ENCODE data around the gene TCHHL1.
A peak's percentile ranks its signal among the peaks of the same experiment; 100 is the strongest.

Gene TCHHL1

DNA sequence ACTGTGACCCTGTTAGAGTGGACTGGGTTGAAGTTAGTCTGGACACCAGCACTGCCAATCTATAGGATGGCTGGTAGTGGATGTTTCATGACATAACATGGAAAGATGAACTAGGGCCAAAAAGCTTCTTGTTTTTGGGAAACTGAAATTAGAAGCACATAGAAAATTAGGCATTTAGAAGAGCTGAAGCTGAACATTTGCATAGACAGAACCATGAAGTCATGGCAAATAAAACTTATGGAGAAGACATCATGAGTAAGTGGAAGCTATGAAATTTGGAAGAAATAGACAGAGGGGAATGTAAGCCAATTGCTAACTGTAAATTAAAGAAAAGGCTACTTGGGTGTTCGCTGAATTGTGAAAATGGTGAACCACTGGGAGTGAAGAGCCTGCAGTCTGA lies 49.4 kb downstream of the TCHHL1 start:
- DNase-seq (ENCODE audit: low read depth), result no peak
- H3K4me3 ChIP-seq (ENCODE audit: low read depth, low read length), result no peak overlapping the region
- TF ChIP-seq, protein P1, sequence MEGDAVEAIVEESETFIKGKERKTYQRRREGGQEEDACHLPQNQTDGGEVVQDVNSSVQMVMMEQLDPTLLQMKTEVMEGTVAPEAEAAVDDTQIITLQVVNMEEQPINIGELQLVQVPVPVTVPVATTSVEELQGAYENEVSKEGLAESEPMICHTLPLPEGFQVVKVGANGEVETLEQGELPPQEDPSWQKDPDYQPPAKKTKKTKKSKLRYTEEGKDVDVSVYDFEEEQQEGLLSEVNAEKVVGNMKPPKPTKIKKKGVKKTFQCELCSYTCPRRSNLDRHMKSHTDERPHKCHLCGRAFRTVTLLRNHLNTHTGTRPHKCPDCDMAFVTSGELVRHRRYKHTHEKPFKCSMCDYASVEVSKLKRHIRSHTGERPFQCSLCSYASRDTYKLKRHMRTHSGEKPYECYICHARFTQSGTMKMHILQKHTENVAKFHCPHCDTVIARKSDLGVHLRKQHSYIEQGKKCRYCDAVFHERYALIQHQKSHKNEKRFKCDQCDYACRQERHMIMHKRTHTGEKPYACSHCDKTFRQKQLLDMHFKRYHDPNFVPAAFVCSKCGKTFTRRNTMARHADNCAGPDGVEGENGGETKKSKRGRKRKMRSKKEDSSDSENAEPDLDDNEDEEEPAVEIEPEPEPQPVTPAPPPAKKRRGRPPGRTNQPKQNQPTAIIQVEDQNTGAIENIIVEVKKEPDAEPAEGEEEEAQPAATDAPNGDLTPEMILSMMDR (IDR thresholded peaks at IDR 0.05; ENCODE audit: low read depth, low read length, missing control alignments), result no peak

DNA sequence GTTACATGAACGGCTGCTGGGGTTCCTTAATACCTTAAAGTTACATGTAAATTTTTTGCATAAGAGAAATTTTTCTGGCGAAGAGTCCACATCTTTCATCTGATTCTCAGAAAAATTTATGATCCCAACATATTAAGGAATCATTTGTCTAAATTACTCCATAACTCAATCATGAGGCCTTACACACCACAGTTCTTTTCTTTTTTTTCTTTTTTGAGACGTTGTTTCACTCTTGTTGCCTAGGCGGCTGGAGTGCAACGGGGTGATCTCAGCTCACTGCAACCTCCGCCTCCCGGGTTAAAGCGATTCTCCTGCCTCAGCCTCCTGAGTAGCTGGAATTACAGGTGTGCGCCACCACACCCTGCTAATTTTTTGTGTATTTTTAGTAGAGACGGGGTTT lies 50.0 kb downstream of the TCHHL1 start:
- H3K4me3 ChIP-seq (ENCODE audit: low read depth, low read length), result no peak overlapping the region
- TF ChIP-seq, protein P1 (IDR thresholded peaks at IDR 0.05; ENCODE audit: low read depth, low read length, missing control alignments), result no peak
- DNase-seq (ENCODE audit: low read depth), result no peak

DNA sequence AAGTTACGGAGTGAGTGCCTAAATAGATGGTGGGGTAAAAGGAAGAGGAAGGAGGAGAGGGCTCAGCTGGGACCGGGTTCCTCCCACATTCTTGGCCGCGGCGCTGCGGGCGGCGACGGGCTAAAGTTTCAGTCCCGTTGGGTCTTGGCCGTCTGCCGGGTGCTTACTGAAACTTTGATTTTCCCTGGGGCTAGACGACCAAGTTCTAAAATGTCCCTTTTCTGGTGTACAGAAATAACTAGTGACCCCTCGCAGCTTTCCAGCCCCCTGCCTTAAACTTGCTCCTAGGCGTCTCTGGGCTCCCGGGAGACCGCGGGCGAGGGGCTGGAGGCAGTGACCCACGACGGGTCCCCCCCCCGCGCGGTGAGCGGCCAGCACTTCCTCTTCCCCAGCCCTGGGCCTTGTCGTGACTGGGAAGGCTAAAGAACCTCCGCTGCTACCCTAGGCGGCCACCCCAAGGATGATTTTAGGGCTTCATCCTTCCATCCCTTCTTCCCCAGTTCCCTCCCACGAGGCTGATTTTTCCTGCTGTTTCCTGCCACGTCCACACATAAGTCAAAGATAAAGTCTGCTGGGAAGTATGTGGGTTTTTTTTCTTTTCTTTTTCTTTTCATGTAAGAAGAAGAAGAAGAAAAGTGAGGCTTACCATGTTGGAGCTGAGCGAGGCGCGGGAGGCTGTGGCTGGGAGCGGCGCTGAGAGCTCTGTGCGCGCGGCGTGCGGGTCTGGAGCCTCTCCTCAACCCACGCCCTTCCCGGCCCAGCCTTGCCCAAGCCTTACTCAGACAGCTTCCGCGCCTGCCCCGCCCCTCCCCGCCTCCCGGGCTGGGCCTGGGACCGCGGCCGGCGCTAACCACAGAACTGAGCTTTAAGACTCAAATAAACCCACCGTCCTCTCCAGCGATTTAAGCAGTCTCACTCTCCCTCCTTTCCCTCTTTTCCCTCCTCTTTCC lies 52.3 kb downstream of the TCHHL1 start, which contains the start of gene S100A11:
Gene S100A11 (minus strand): TSS at position 738 of the 950 bp plus-strand sequence. CDS start 89 bp downstream, at position 649.
- TF ChIP-seq, protein P1 (IDR thresholded peaks at IDR 0.05; ENCODE audit: low read depth, low read length, missing control alignments), result no peak
- peak within 1 kb of the TSS; percentile 63 for H3K4me3 ChIP-seq (ENCODE audit: low read depth, low read length)
- DNase-seq (ENCODE audit: low read depth), result no peak

DNA sequence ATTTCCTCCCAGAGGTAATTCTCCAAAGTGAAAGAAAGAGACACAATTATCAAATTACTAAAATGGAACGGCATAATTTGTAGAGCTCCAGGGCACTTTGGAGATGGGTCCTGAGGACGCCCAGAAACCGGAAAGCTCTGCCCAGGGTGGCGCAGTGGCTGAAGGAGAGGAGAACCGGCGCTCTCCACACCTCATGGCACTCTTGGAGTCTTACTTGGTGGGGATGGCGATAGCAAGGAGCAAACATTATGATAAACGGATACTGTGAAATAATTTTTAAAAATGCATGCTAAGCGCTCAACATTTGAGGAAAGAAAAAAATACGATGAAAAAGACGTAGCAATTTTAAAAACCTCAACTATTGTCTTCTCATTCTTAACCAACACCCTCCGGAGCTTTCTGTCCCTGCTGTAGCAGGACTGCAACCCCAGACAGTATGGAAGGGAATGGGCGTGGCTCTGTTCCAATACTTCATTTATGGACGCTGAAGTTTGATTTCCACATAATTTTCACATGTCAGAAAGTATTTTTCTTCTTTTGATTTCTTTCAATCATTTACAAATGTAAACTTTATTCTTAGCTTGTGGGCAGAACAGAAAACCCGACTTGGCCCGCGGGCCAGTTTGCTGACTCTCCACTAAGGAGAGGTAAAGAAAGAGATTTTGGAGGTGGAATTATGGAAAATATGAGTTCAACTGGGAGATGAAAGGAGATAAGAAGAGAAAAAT lies 53.2 kb downstream of the TCHHL1 start:
- TF ChIP-seq, protein P1 (IDR thresholded peaks at IDR 0.05; ENCODE audit: low read depth, low read length, missing control alignments), result no peak
- DNase-seq (ENCODE audit: low read depth), result no peak
- peak overlapping the region; percentile 63 for H3K4me3 ChIP-seq (ENCODE audit: low read depth, low read length)

DNA sequence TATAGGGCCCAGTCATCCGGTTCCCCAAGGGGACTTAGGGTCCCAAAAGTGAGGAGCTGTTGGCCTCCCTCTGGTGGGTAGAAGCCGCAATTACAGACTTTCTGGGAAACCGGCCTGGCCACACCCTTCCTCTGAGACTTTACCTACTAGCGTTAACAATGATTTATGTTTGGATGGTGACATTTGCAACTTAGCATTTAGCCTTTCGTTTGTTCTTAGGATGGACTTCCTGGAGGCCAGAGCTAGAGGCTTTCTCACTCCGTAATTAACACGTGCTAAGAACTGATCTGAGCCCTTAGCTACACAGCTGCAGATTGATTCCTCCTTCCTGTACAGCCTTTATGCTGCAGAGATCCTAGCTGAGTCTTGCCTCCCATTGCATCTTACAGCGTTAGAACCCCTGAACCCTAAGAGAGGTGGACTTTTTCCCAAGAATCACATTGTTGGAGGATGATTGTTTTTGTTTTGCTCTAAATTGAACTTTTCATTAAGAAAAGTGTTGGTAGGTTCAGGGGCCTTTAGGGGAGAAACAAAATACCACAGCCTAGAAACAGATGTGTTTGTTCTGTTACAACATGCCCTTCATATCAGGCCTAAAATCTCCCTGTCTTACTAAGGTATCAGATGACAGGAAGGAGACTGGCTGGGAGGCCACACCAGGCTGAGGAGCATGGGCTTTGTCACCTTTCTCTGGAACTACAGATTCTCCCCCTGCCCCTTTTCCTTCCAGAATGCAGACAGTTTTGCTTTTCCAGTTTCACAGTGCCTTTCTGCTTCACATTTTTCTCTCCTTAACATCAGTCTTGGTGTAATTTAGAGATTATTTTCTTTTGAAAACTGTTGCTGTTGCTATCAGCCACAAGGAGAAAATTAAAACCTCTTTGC lies 54.0 kb downstream of the TCHHL1 start:
- TF ChIP-seq, protein P1 (IDR thresholded peaks at IDR 0.05; ENCODE audit: low read depth, low read length, missing control alignments), result peak; percentile 83
- peak overlapping the region; percentile 63; the same call in 1 of the 2 replicates for H3K4me3 ChIP-seq (ENCODE audit: low read depth, low read length)
- no peak for DNase-seq (ENCODE audit: low read depth)

DNA sequence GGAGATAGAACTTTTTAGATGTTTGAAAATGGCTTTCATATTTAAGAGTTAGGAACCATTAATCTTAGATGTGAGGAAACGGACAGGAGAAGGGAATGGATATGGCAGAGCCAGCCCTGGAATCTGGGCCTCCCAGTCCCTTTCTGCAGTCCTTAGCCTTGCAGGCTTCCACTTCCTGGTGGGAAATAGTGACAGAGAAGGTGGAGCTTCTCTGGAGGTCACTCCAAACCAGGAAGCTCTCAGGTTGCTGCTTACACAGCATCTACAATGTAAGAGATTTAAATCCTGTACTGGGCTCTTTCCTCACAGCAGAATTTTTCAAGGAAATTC lies 54.6 kb downstream of the TCHHL1 start:
- no peak for DNase-seq (ENCODE audit: low read depth)
- H3K4me3 ChIP-seq (ENCODE audit: low read depth, low read length), result peak overlapping the region; percentile 7
- TF ChIP-seq, protein P1 (IDR thresholded peaks at IDR 0.05; ENCODE audit: low read depth, low read length, missing control alignments), result no peak
